IMR-90 (cell line): Measurements from ENCODE around the gene SLC2A1. TPM values are rescaled to one million over a fixed set of nuclear protein-coding genes. Genes with fewer than 3 reads are reported as not detected.

Experiments
- NFE2L2 ChIP-seq: fragments of 150-350 bp; IDR thresholded peaks from 2 replicates; pipeline ENCODE4 v1.6.1; 2016; ENCODE audit warnings: low read depth, mild to moderate bottlenecking, low read length
- POLR2A ChIP-seq: IDR thresholded peaks from 2 replicates; pipeline ENCODE4 v1.6.1; 2012; ENCODE audit warnings: mild to moderate bottlenecking, low read depth, low read length
- polyA plus RNA-seq, 3 experiments: library from polyadenylated mRNA; depleted of rRNA; stranded (reverse); fragments of >200 nt; gene quantifications; 2 replicates each; pipeline ENCODE4 v1.2.3, GENCODE V29; 2012; ENCODE audit warnings: low replicate concordance in 1 of 3
- total RNA-seq: library from RNA; depleted of rRNA; stranded (reverse); fragments of >200 nt; gene quantifications from 2 replicates; pipeline ENCODE4 v1.2.3, GENCODE V29; 2012
- TF ChIP-seq, protein P1 (sequence below): conservative IDR thresholded peaks from 2 replicates; pipeline ENCODE4 v1.5.1; 2012; ENCODE audit warnings: mild to moderate bottlenecking, low read depth, low read length, improper control_type of control experiment

The SLC2A1 gene
- total and polyA plus RNA-seq, 2 of the 4 experiments (the other 2 are of a cell fraction) = 200 to 395 TPM

DNA sequence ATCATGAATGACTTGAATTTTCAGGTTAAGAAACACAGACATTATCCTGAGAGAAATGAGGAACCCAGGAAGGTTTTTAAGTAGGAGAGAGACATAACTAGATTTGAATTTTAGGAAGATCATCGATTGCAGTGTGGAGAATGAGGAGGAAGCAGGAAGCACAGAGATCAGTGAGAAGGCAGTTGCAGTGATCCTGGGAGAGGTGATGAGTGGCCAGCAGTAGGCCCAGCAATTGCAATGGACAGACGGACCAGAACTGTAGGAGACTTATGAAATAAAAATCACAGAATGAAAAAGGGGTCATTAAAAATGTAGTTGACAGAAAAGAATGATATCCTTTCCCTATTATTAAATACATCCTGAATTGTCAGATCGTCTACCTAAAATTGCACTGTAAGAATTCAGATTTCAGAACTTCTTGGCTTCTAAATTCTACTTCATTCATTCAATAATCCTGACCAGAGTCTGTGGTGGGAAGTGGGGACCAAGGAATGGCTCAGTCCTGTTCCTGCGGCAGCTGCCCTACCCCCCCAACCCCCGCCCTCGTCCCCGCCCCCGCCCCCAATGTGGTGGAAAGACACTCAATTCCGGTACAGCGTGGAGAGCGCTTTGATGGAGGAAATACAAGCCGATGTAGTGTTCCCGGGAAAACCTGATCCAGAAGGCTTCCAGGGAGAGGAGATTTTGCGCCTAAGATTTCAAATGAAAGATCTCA lies 35.1 kb downstream of the SLC2A1 start (continued):
- TF ChIP-seq, protein P1, sequence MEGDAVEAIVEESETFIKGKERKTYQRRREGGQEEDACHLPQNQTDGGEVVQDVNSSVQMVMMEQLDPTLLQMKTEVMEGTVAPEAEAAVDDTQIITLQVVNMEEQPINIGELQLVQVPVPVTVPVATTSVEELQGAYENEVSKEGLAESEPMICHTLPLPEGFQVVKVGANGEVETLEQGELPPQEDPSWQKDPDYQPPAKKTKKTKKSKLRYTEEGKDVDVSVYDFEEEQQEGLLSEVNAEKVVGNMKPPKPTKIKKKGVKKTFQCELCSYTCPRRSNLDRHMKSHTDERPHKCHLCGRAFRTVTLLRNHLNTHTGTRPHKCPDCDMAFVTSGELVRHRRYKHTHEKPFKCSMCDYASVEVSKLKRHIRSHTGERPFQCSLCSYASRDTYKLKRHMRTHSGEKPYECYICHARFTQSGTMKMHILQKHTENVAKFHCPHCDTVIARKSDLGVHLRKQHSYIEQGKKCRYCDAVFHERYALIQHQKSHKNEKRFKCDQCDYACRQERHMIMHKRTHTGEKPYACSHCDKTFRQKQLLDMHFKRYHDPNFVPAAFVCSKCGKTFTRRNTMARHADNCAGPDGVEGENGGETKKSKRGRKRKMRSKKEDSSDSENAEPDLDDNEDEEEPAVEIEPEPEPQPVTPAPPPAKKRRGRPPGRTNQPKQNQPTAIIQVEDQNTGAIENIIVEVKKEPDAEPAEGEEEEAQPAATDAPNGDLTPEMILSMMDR = no peak
- TF ChIP-seq POLR2A (no peak), NFE2L2 (no peak)
